Hepatocyte (in vitro differentiated cells): ENCODE results near the gene OPN3.

ENCODE experiments used
- EZH2 ChIP-seq: fragments of 200-600 bp; sonication (generic); IDR thresholded peaks from 2 replicates; pipeline ENCODE4 v1.6.1; 2016; ENCODE audit warnings: antibody characterized with exemption, mild to moderate bottlenecking, borderline replicate concordance
- TF ChIP-seq, protein P1 (sequence below): fragments of 200-600 bp; sonication (generic); IDR thresholded peaks from 2 replicates; pipeline ENCODE4 v1.5.1; 2016; ENCODE audit warnings: antibody characterized with exemption, mild to moderate bottlenecking; ENCODE audit not compliant: poor library complexity

DNA sequence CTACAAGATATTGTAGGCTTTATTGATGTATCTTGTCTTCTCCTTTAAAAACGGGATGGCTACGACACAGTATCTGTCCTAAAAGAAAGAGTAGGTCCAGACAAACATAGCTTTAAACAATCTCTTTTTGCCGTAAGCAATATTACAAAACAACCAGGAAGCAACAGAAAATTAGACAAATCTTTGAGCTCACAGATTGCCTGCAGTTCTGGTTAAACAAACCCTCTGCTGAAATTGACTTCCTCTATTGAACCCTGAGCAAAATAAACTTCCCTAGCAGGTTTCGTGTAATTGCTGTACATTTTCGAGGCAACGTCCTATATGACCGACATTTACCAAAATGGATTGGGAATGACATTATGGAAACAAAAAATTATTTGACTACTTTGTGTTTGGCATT, 50.6 kb downstream of the OPN3 start:
- TF ChIP-seq, protein P1, sequence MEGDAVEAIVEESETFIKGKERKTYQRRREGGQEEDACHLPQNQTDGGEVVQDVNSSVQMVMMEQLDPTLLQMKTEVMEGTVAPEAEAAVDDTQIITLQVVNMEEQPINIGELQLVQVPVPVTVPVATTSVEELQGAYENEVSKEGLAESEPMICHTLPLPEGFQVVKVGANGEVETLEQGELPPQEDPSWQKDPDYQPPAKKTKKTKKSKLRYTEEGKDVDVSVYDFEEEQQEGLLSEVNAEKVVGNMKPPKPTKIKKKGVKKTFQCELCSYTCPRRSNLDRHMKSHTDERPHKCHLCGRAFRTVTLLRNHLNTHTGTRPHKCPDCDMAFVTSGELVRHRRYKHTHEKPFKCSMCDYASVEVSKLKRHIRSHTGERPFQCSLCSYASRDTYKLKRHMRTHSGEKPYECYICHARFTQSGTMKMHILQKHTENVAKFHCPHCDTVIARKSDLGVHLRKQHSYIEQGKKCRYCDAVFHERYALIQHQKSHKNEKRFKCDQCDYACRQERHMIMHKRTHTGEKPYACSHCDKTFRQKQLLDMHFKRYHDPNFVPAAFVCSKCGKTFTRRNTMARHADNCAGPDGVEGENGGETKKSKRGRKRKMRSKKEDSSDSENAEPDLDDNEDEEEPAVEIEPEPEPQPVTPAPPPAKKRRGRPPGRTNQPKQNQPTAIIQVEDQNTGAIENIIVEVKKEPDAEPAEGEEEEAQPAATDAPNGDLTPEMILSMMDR, result no peak
- no peak for TF ChIP-seq EZH2
